IMR-90 (cell line): ENCODE results near the gene UBTD1. TPM values are rescaled to one million over a fixed set of nuclear protein-coding genes. Genes with fewer than 3 reads are reported as not detected.
A peak's percentile ranks its signal among the peaks of the same experiment; 100 is the strongest.

Experiments
- ATAC-seq: fragments of 200-7000 bp; cut with Tn5 transposase; 2 replicates; pipeline ENCODE4 v1.9.1; 2020; ENCODE audit warnings: low read depth, mild to moderate bottlenecking, moderate library complexity
- BruUV-seq: library from RNA; stranded (reverse); fragments of 400-500 nt; replicated peaks from 2 replicates; lab custom pipeline; 2021; lab: Mats Ljungman, UMichigan
- CTCF ChIA-PET: fragments of 300-600 bp; formaldehyde crosslinking; extraction: SDS; loops from one replicate; lab custom pipeline; 2021; ENCODE audit warnings: antibody characterized with exemption; lab: Yijun Ruan, JAX
- POLR2A ChIA-PET: fragments of 300-600 bp; sonication (Branson Sonifier 250); formaldehyde crosslinking; loops from one replicate; lab custom pipeline; 2022; ENCODE audit warnings: antibody characterized with exemption; ENCODE audit not compliant: unreplicated experiment; lab: Charles Lee
- DNase-seq: peaks from one replicate; pipeline ENCODE4 v3.0.0; 2013
- H2AFZ ChIP-seq: replicated peaks from 2 replicates; pipeline ENCODE3; 2013; ENCODE audit warnings: low read length, mild to moderate bottlenecking; ENCODE audit not compliant: poor library complexity
- H2AK5ac ChIP-seq: 2 replicates; pipeline ENCODE4 v1.6.1; 2013; ENCODE audit warnings: low read depth, low read length, inconsistent platforms
- H2AK9ac ChIP-seq: replicated peaks from 2 replicates; pipeline ENCODE3; 2013; ENCODE audit warnings: mild to moderate bottlenecking, low read depth, low read length, moderate library complexity; ENCODE audit not compliant: poor library complexity
- H2BK120ac ChIP-seq: 2 replicates; pipeline ENCODE4 v1.6.1; 2013; ENCODE audit warnings: low read depth, low read length, inconsistent platforms
- H2BK15ac ChIP-seq: 3 replicates; pipeline ENCODE4 v1.6.1; 2013; ENCODE audit warnings: low read depth, low read length, inconsistent platforms
- H2BK20ac ChIP-seq: 2 replicates; pipeline ENCODE4 v1.6.1; 2013; ENCODE audit warnings: low read depth, mild to moderate bottlenecking, inconsistent platforms, low read length, moderate library complexity
- H2BK5ac ChIP-seq: 2 replicates; pipeline ENCODE4 v1.6.1; 2013; ENCODE audit warnings: mild to moderate bottlenecking, low read depth, low read length, inconsistent platforms; ENCODE audit not compliant: poor library complexity, severe bottlenecking
- H3K14ac ChIP-seq: replicated peaks from 2 replicates; pipeline ENCODE4 v1.6.1; 2013; ENCODE audit warnings: low read depth, low read length, inconsistent platforms
- H3K18ac ChIP-seq: 2 replicates; pipeline ENCODE4 v1.6.1; 2013; ENCODE audit warnings: low read depth, low read length, control low read depth
- H3K23ac ChIP-seq: 2 replicates; pipeline ENCODE4 v1.6.1; 2013; ENCODE audit warnings: low read depth, low read length, inconsistent platforms
- H3K27ac ChIP-seq: 2 replicates; pipeline ENCODE4 v1.5.1; 2013; ENCODE audit warnings: mild to moderate bottlenecking, control low read depth, low read length; ENCODE audit not compliant: insufficient read depth
- H3K27me3 ChIP-seq: 2 replicates; pipeline ENCODE4 v1.6.1; 2013; ENCODE audit warnings: low read length; ENCODE audit not compliant: control insufficient read depth, insufficient read depth
- H3K36me3 ChIP-seq: 2 replicates; pipeline ENCODE4 v1.6.1; 2013; ENCODE audit warnings: low read length, mixed read lengths; ENCODE audit not compliant: control insufficient read depth, insufficient read depth
- H3K4ac ChIP-seq: 2 replicates; pipeline ENCODE4 v1.6.1; 2013; ENCODE audit warnings: low read depth, low read length, inconsistent platforms
- H3K4me1 ChIP-seq: 2 replicates; pipeline ENCODE4 v1.6.1; 2013; ENCODE audit warnings: low read length, mixed read lengths; ENCODE audit not compliant: control insufficient read depth, insufficient read depth
- H3K4me2 ChIP-seq: 2 replicates; pipeline ENCODE4 v1.6.1; 2013; ENCODE audit warnings: low read depth, mild to moderate bottlenecking, control low read depth, low read length, moderate library complexity
- H3K4me3 ChIP-seq: 2 replicates; pipeline ENCODE4 v1.5.1; 2013; ENCODE audit warnings: low read depth, mild to moderate bottlenecking, control low read depth, low read length, moderate library complexity; ENCODE audit not compliant: insufficient read depth
- H3K56ac ChIP-seq: 2 replicates; pipeline ENCODE4 v1.6.1; 2013; ENCODE audit warnings: low read length, inconsistent platforms; ENCODE audit not compliant: insufficient read depth; ENCODE audit errors: extremely low read depth
- H3K79me1 ChIP-seq, 2 experiments: 2 replicates each; pipeline ENCODE4 v1.6.1; 2013; ENCODE audit warnings: low read length in 2 of 2, inconsistent platforms in 1 of 2, low read depth in 1 of 2
- H3K9ac ChIP-seq: 2 replicates; pipeline ENCODE4 v1.6.1; 2013; ENCODE audit warnings: low read depth, low read length, control low read depth
- H3K9me1 ChIP-seq: 2 replicates; pipeline ENCODE4 v1.6.1; 2013; ENCODE audit warnings: low read length, inconsistent platforms; ENCODE audit not compliant: insufficient read depth
- H3K9me3 ChIP-seq: 2 replicates; pipeline ENCODE4 v1.6.1; 2013; ENCODE audit warnings: low read length; ENCODE audit not compliant: control insufficient read depth, insufficient read depth
- H4K20me1 ChIP-seq: 2 replicates; pipeline ENCODE4 v1.6.1; 2013; ENCODE audit warnings: low read length, inconsistent platforms; ENCODE audit not compliant: insufficient read depth
- H4K5ac ChIP-seq: 2 replicates; pipeline ENCODE4 v1.6.1; 2013; ENCODE audit warnings: mild to moderate bottlenecking, low read depth, low read length, control low read depth
- H4K8ac ChIP-seq, 2 experiments: 2 replicates each; pipeline ENCODE4 v1.6.1; 2013; ENCODE audit warnings: low read depth in 2 of 2, low read length in 2 of 2, control low read depth in 1 of 2, inconsistent platforms in 1 of 2
- H4K91ac ChIP-seq: 2 replicates; pipeline ENCODE4 v1.6.1; 2013; ENCODE audit warnings: low read depth, low read length, inconsistent platforms; ENCODE audit not compliant: insufficient read depth
- BHLHE40 ChIP-seq: fragments of 150-350 bp; IDR thresholded peaks from 2 replicates; pipeline ENCODE4 v1.6.1; 2016; ENCODE audit warnings: mild to moderate bottlenecking, low read depth, low read length
- CEBPB ChIP-seq: IDR thresholded peaks from 2 replicates; pipeline ENCODE4 v1.6.1; 2012; ENCODE audit warnings: low read depth, low read length, improper control_type of control experiment
- CHD1 ChIP-seq: IDR thresholded peaks from 2 replicates; pipeline ENCODE4 v1.6.1; 2012; ENCODE audit warnings: low read depth, low read length, improper control_type of control experiment
- CTCF ChIP-seq: conservative IDR thresholded peaks from 2 replicates; pipeline ENCODE4 v1.5.1; 2012; ENCODE audit warnings: mild to moderate bottlenecking, low read depth, low read length, improper control_type of control experiment
- ELK1 ChIP-seq: fragments of 150-350 bp; IDR thresholded peaks from 2 replicates; pipeline ENCODE4 v1.6.1; 2016; ENCODE audit warnings: low read depth, mild to moderate bottlenecking, low read length, moderate library complexity, borderline replicate concordance
- FOS ChIP-seq: fragments of 150-350 bp; IDR thresholded peaks from 2 replicates; pipeline ENCODE4 v1.6.1; 2016; ENCODE audit warnings: low read depth, low read length
- MAFK ChIP-seq: IDR thresholded peaks from 2 replicates; pipeline ENCODE4 v1.6.1; 2012; ENCODE audit warnings: low read depth, low read length, improper control_type of control experiment
- MAZ ChIP-seq: IDR thresholded peaks from 2 replicates; pipeline ENCODE4 v1.6.1; 2012; ENCODE audit warnings: low read depth, mild to moderate bottlenecking, low read length, improper control_type of control experiment, moderate library complexity, borderline replicate concordance
- MXI1 ChIP-seq: IDR thresholded peaks from 2 replicates; pipeline ENCODE4 v1.6.1; 2012; ENCODE audit warnings: low read depth, mild to moderate bottlenecking, low read length, moderate library complexity, borderline replicate concordance
- NFE2L2 ChIP-seq: fragments of 150-350 bp; IDR thresholded peaks from 2 replicates; pipeline ENCODE4 v1.6.1; 2016; ENCODE audit warnings: low read depth, mild to moderate bottlenecking, low read length
- POLR2A ChIP-seq: IDR thresholded peaks from 2 replicates; pipeline ENCODE4 v1.6.1; 2012; ENCODE audit warnings: mild to moderate bottlenecking, low read depth, low read length
- RAD21 ChIP-seq: IDR thresholded peaks from 2 replicates; pipeline ENCODE4 v1.6.1; 2012; ENCODE audit warnings: low read length, improper control_type of control experiment
- RCOR1 ChIP-seq: IDR thresholded peaks from 2 replicates; pipeline ENCODE4 v1.6.1; 2012; ENCODE audit warnings: mild to moderate bottlenecking, low read length, improper control_type of control experiment; ENCODE audit not compliant: insufficient replicate concordance
- RFX5 ChIP-seq: IDR thresholded peaks from 2 replicates; pipeline ENCODE4 v1.8.0; 2012; ENCODE audit warnings: low read depth, mild to moderate bottlenecking, low read length, moderate library complexity
- SMC3 ChIP-seq: fragments of 150-350 bp; IDR thresholded peaks from 2 replicates; pipeline ENCODE4 v1.6.1; 2016; ENCODE audit warnings: low read depth, mild to moderate bottlenecking, antibody characterized with exemption, low read length, moderate library complexity
- WGBS, 2 experiments: methylation state at CpG; one replicate each; pipeline versions ENCODE4 v1.1.5 to v1.1.7; 2013; ENCODE audit warnings: missing lambda C conversion rate in 2 of 2; ENCODE audit not compliant: insufficient read length in 1 of 2; ENCODE audit errors: extremely low coverage in 2 of 2; 5-methylcytosine and 5-hydroxymethylcytosine counted together
- dilution Hi-C: fragments of 300-500 bp; cut with HindIII; formaldehyde crosslinking; loops from one replicate; pipeline ENCODE4 v1.14.3; 2018; ENCODE audit warnings: low sequenced_read_pairs; ENCODE audit not compliant: unreplicated experiment
- in situ Hi-C: fragments of 300-500 bp; cut with MboI; formaldehyde crosslinking; loops from 3 replicates; pipeline ENCODE4 v1.14.3; 2019; ENCODE audit warnings: low sequenced_read_pairs, inconsistent platforms, mixed read lengths
- intact Hi-C: fragments of 100-400 bp; cut with micrococcal nuclease; formaldehyde crosslinking; loops from 2 replicates; pipeline ENCODE4 v1.10.0; 2022
- polyA plus RNA-seq, 3 experiments: library from polyadenylated mRNA; depleted of rRNA; stranded (reverse); fragments of >200 nt; gene quantifications; 2 replicates each; pipeline ENCODE4 v1.2.3, GENCODE V29; 2012; ENCODE audit warnings: low replicate concordance in 1 of 3
- total RNA-seq: library from RNA; depleted of rRNA; stranded (reverse); fragments of >200 nt; gene quantifications from 2 replicates; pipeline ENCODE4 v1.2.3, GENCODE V29; 2012
- TF ChIP-seq, protein P1 (sequence below): fragments of 150-350 bp; IDR thresholded peaks from 2 replicates; pipeline ENCODE4 v1.6.1; 2017; ENCODE audit warnings: mild to moderate bottlenecking, antibody characterized with exemption, low read length, low read depth

UBTD1 gene
- total and polyA plus RNA-seq, 2 of the 4 experiments (the other 2 are of a cell fraction): 21.9 to 44.9 TPM

DNA sequence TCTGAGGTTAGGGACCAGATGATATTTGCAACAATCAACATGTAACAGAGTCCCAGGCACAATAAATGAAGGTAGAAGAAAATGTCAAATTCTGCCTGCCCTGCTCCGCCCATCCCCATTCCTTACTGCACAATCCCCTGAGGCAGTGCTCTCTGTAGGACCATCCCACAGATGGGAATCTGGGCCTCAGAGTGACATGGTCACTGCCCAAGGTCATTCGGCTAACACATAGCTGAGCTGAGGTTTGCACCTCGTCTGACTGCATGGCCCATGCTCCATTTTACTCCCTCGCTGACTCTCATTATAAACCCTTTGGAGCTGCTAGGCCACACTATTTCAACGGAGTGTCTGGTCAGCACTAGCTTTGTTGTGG lies 86.7 kb downstream of the UBTD1 start:
- H2BK15ac ChIP-seq: no peak overlapping the region
- no peak overlapping the region for H3K4me3 ChIP-seq

More for the DNA sequence above, 86.7 kb downstream of the UBTD1 start:
- Histone ChIP-seq H3K18ac (no peak overlapping the region), H3K4me1 (peaks cover 3% of the 10 kb centered on the region; the same call in 1 of the 2 replicates), H3K9me1 (0 out of 2 replicates have a peak, but pooled peaks cover 6% of the 10 kb centered on the region), H3K23ac (no peak overlapping the region), H2AK5ac (no peak overlapping the region), H3K27ac (no peak overlapping the region), H2AFZ (peak overlapping the region; percentile 26), H3K36me3 (no peaks in the 10 kb centered on the region), H4K5ac (no peak overlapping the region), H3K4ac (no peak overlapping the region), H3K27me3 (no peaks in the 10 kb centered on the region), H4K20me1 (no peaks in the 10 kb centered on the region), H3K9ac (no peak overlapping the region), H3K4me2 (no peak overlapping the region), H2AK9ac (no peak overlapping the region), H3K56ac (no peak overlapping the region), H3K14ac (no peak overlapping the region), H2BK120ac (no peak overlapping the region), H2BK20ac (no peak overlapping the region), H2BK5ac (no peak overlapping the region), H4K8ac (no peak overlapping the region), H3K9me3 (no peaks in the 10 kb centered on the region), H4K91ac (no peak overlapping the region), H3K79me1 (no peaks in the 10 kb centered on the region)
- ATAC-seq (no peak), DNase-seq (no peak)
- 77% methylated on average over 4 of the region's 5 CpGs; no CpG with 5 or more reads in 1 of the 2 experiments for WGBS, 2 experiments
- TF ChIP-seq BHLHE40: no peak
- TF ChIP-seq CEBPB: no peak
- TF ChIP-seq RAD21: no peak
- no peak for TF ChIP-seq CTCF
- TF ChIP-seq RCOR1: no peak
- no peak for TF ChIP-seq RFX5
- TF ChIP-seq MAZ: no peak
- TF ChIP-seq, protein P1, sequence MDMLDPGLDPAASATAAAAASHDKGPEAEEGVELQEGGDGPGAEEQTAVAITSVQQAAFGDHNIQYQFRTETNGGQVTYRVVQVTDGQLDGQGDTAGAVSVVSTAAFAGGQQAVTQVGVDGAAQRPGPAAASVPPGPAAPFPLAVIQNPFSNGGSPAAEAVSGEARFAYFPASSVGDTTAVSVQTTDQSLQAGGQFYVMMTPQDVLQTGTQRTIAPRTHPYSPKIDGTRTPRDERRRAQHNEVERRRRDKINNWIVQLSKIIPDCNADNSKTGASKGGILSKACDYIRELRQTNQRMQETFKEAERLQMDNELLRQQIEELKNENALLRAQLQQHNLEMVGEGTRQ: no peak
- no peak for TF ChIP-seq SMC3
- TF ChIP-seq NFE2L2: no peak
- no peak for TF ChIP-seq CHD1
- TF ChIP-seq ELK1: no peak
- TF ChIP-seq POLR2A: no peak
- TF ChIP-seq MXI1: no peak
- no peak for TF ChIP-seq FOS
- no peak for TF ChIP-seq MAFK
- intact Hi-C loops (no loop called here), in situ Hi-C loops (no loop called here), dilution Hi-C loops (no loop called here)
- CTCF ChIA-PET: interaction anchor here (1.2 kb wide), 1 partner anchor 27 kb away, joined by 3 read pairs; no protein-coding TSS in a partner anchor
- POLR2A ChIA-PET: no interaction called here
- BruUV-seq: no TSS peak
